Omental fat pad (tissue), 4 donors: ENCODE data around the gene OTX1. TPM values are rescaled to one million over a fixed set of nuclear protein-coding genes. Genes with fewer than 3 reads are reported as not detected.

Experiments used
- ATAC-seq: fragments of 150-250 bp; one replicate; pipeline ENCODE4 v1.9.1; 2016; ENCODE audit warnings: mild to moderate bottlenecking, moderate library complexity; ENCODE audit not compliant: low FRiP score
- DNase-seq: peaks from one replicate; pipeline ENCODE4 v3.0.0-alpha.2; 2019; ENCODE audit warnings: low spot score
- total RNA-seq, 4 donors: library from RNA; depleted of rRNA; stranded (reverse); fragments of >200 nt; gene quantifications; one replicate each; pipeline ENCODE4 v1.1.0, GENCODE V29; 2016
- TF ChIP-seq, protein P1 (sequence below), 3 donors: fragments of 450-650 bp; IDR thresholded peaks; one replicate each; pipeline ENCODE4 v1.5.1; 2016 to 2017; ENCODE audit warnings: antibody characterized with exemption in 3 of 3, mild to moderate bottlenecking in 3 of 3, moderate library complexity in 2 of 3

The OTX1 gene
- total RNA-seq, 4 donors from 2014 or later = 0.37 TPM; not detected in 3

DNA sequence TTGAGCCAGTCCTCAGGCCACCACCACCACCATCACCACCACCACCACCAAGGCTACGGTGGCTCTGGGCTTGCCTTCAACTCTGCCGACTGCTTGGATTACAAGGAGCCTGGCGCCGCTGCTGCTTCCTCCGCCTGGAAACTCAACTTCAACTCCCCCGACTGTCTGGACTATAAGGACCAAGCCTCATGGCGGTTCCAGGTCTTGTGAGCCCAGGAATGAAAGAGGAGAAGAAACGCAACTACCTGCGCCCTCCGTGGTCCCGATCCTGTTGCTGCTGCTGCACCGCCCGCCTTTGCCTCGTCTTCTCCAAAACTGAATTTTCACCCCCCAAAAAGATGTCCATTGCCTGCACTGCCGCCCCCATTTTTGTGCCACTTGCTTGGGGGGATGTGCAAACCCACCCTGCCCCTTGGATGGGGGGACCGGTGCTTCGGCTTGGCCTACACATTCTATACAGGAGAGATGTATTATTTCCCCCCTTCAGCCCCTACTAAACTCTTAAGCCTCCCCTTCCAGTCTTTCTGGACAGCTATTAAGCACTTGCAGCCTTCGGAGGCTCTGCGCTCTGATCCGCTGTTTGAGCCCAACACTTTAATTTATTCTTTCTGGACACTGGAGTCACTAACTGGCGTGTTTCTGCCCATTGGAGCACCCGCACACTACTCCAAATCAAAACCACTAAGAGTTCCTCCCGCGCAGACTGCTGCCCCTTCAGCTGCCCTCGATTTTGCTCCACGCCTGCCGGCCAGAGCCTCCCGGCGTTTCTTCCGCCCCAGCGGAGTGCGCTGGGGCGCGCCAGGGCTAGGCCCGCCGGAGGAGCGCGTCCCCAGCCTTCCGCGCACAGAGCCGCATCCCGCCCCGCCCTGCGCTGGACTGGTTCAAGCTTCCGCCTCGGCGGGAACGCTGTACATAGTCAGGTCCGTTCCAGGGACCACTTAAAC, 5.7 kb downstream of the OTX1 start:
- DNase-seq = no peak
- TF ChIP-seq, protein P1, sequence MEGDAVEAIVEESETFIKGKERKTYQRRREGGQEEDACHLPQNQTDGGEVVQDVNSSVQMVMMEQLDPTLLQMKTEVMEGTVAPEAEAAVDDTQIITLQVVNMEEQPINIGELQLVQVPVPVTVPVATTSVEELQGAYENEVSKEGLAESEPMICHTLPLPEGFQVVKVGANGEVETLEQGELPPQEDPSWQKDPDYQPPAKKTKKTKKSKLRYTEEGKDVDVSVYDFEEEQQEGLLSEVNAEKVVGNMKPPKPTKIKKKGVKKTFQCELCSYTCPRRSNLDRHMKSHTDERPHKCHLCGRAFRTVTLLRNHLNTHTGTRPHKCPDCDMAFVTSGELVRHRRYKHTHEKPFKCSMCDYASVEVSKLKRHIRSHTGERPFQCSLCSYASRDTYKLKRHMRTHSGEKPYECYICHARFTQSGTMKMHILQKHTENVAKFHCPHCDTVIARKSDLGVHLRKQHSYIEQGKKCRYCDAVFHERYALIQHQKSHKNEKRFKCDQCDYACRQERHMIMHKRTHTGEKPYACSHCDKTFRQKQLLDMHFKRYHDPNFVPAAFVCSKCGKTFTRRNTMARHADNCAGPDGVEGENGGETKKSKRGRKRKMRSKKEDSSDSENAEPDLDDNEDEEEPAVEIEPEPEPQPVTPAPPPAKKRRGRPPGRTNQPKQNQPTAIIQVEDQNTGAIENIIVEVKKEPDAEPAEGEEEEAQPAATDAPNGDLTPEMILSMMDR (IDR thresholded peaks at IDR 0.05) = no peak
- ATAC-seq = no peak

DNA sequence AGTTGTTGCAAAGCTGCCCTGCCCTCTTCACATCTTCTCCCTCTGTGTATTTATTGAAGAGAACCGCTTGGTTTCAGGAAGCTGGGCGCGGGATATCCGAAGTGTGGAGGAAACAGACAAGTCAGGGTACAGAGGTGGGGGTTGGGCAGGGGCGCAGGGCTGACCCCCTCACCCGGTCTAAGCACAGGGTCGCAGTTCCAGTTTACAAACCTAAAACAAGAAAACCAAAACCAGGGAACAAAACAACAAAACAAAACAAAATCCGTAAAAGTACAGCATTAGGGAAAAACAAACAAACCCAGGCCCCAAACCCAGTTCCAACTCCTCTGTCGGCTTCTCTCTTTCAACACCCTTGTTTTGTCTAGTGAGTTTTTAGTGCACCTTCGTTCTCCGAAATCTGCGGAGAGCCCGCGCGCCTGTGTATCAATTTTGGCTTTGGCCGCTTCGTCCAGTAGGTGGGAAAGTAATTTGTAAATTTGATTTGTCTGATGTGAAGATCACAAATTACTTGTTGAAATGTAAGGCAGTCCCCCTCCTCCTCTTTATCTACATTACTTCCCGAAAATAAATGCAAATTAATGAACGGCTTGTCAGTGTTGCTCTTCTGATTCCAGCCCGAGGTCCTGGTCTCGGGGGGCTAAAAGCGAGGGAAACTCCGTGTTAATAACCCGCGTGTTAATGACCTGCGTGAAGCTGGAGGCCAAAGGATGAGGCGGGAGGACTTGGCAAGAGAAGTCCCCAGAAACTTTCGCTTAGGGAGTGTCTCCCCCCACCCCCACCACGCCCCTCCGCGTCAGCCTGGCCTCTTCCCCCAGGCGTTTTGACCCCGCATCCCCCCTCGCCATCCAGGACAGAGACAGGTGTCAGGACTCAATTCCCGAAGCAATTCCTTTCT, 6.9 kb downstream of the OTX1 start:
- ATAC-seq (no peak), DNase-seq (no peak)
- TF ChIP-seq, protein P1 (IDR thresholded peaks at IDR 0.05) = no peak

DNA sequence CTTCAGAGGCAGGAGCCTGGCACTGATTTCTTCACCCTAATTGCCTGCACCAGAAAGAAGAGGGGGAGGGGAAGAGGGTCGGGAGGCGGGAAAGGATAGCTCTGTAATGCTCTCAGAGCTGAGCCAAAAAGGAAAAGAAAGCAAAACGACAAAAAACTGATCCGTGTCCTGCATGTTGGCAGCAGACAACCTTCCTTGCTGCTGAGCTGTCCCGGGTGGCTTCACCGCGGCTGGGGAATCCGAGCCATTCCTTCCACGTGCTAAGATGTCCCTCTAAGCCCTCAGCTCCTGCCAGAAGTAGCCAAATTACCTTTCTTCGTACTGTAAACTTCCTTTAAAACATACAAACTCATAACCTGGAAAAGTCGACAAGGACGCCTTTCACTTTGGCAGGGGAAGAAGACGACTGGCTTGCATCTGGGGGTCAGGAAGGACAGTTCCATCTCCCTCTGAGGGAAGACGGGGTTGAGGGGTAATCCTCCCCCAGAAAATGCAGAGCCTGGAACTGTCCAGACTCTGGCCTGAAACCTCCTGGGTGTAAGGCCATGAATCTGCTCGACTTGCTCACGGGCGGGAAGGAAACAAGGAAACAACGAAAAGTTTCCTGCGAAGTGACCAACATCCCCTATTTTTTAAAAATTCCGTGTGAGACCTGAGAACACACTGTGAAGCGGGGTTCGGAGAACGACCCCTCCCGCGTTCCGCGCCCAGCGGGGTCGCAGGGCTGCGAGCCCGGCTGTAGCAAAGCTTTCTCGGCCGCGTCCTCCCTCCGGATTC, 7.7 kb downstream of the OTX1 start:
- no peak for DNase-seq
- ATAC-seq = no peak
- TF ChIP-seq, protein P1 (IDR thresholded peaks at IDR 0.05) = no peak

DNA sequence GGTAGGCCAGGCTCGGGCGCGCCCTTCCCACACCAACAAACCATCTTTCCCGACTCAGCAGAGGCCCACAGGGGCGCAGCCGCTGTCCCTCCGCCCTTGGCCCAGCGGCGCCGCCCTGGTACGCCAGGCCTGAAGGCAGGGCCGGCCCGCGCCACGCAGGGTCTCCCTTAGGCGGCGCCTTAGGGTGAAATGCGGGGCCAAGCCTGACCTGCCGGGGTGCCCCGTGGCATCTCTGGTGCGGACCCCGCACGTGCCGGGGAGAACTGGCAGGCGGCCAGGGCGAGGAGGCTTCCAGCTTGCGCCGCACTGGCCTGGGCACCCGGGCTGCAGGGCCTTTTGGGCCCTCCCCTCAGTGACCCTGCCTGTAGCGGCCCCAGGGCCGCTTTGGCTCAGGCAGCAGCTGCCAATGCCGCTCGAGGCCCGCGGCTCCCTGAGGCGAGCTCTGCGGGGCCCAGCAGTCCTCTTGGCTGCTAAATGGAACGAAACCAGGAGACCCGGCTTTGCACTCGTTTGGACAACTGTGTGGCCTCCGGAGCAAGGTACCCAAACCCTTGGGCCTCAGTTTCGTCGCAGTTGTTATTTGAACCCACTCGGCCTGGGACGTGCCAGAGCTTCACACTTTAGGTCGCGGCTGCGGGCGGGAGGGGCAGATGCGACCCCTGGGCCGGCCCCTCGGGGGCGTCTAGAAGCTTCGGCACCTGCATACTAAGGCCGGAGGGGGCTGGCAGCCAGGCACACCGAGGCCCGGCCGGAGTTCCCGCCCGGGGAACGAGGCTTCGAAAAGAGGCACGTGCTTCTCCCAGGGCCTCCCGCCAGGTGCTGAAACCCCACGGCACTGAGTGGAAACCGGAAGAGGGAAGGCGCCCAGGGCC, 8.5 kb downstream of the OTX1 start:
- TF ChIP-seq, protein P1 (IDR thresholded peaks at IDR 0.05) = no peak
- no peak for DNase-seq

DNA sequence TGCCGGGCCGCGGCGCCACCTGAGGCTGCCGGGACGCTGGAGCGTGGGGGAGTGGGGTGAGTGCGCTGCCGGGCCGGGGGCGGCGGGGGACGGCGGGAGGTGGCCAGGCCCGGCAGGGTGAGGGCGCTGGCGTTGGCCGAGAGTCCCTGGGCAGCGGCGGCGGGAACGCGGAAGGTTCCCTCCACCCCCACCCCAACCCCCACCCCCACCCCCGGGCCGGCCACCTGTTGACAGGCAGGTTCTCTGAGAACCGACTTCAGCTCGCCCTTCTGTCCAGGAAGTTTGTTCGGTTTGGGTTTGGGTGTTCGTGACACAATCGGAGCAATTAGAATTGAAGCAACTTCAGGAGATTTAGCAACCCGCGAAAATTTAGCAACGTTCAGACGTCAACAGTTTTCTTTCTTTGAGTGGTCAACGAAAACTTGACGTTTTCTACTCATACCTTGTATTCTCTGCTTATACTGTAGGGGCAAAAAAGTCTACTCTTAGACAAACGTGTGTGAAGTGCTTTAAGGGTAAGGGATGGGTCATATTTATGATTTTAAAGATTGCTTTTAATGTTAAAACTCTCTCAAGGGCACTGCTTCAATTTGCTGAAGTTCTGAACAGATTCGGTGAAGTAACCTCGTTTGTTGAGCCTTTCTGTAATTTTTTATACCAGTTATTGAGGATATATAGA, 9.3 kb downstream of the OTX1 start:
- ATAC-seq = no peak
- no peak for DNase-seq
- TF ChIP-seq, protein P1 (IDR thresholded peaks at IDR 0.05) = no peak

More for the DNA sequence above, 8.5 kb downstream of the OTX1 start:
- ATAC-seq = peak; percentile 17
